Measurements from ENCODE around the gene SYT1.

SYT1 gene

GRCh38 chr12:78970041-78970440 lies 105.5 kb downstream of the SYT1 start (continued):
- TF ChIP-seq KLF16 (tag by site-specific recombination; IDR thresholded peaks at IDR 0.05) = no peak
- TF ChIP-seq ZNF580 (tag by site-specific recombination; IDR thresholded peaks at IDR 0.05) = no peak
- TF ChIP-seq ZNF629 (tag by site-specific recombination; IDR thresholded peaks at IDR 0.05) = no peak
- TF ChIP-seq ZSCAN4 (tag by site-specific recombination; IDR thresholded peaks at IDR 0.05) = no peak
- no peak for TF ChIP-seq KLF17 (tag by site-specific recombination; IDR thresholded peaks at IDR 0.05)

GRCh38 chr12:78977304-78977867 lies 112.8 kb downstream of the SYT1 start:
- CTCF ChIA-PET = no interaction called here
- no peak for TF ChIP-seq TRIM28 (IDR thresholded peaks at IDR 0.05; ENCODE audit: borderline replicate concordance, low read length)
- no peak for TF ChIP-seq AEBP2 (tag by site-specific recombination; IDR thresholded peaks at IDR 0.05; ENCODE audit: borderline replicate concordance)
- TF ChIP-seq YY2 (tag by site-specific recombination; IDR thresholded peaks at IDR 0.05) = no peak
- TF ChIP-seq ZNF707 (tag by site-specific recombination; IDR thresholded peaks at IDR 0.05) = no peak
- no peak for TF ChIP-seq ZNF146 (tag by site-specific recombination; IDR thresholded peaks at IDR 0.05)
- no peak for TF ChIP-seq ZNF157 (tag by site-specific recombination; IDR thresholded peaks at IDR 0.05)
- TF ChIP-seq REPIN1 (tag by site-specific recombination; IDR thresholded peaks at IDR 0.05; ENCODE audit: low read depth) = no peak
- TF ChIP-seq KLF8 (tag by site-specific recombination; IDR thresholded peaks at IDR 0.05) = no peak
- no peak for TF ChIP-seq ZNF2 (tag by site-specific recombination; IDR thresholded peaks at IDR 0.05)
- no peak for TF ChIP-seq ATF2 (tag by site-specific recombination; IDR thresholded peaks at IDR 0.05; ENCODE audit: low read depth)
- no peak for TF ChIP-seq ZNF350 (tag by site-specific recombination; IDR thresholded peaks at IDR 0.05)
- TF ChIP-seq ZSCAN5A (tag by site-specific recombination; IDR thresholded peaks at IDR 0.05) = no peak
- no peak for TF ChIP-seq ZNF449 (tag by site-specific recombination; IDR thresholded peaks at IDR 0.05)
- no peak for TF ChIP-seq ZBTB7A (tag by site-specific recombination; IDR thresholded peaks at IDR 0.05; ENCODE audit: low read depth)
- TF ChIP-seq ZNF214 (tag by site-specific recombination; IDR thresholded peaks at IDR 0.05; ENCODE audit: borderline replicate concordance) = no peak
- TF ChIP-seq SCRT2 (tag by site-specific recombination; IDR thresholded peaks at IDR 0.05) = no peak
- TF ChIP-seq ZNF398 (tag by site-specific recombination; IDR thresholded peaks at IDR 0.05) = no peak
- TF ChIP-seq ZNF701 (tag by site-specific recombination; IDR thresholded peaks at IDR 0.05) = no peak
- no peak for TF ChIP-seq ZBTB6 (tag by site-specific recombination; IDR thresholded peaks at IDR 0.05)
- Histone ChIP-seq H3K4me1 (ENCODE audit: control insufficient read depth, insufficient read depth, low read length) (no peaks in the 10 kb centered on the region), H3K27ac (ENCODE audit: extremely low read depth, low read depth, low read length) (no peak overlapping the region), H3K36me3 (ENCODE audit: control insufficient read depth in 2 of 2, insufficient read depth in 1 of 2, low read length in 2 of 2) (no peaks in the 10 kb centered on the region), H3K4me3 (ENCODE audit: low read depth, low read length) (no peak overlapping the region), H3K9me3 (ENCODE audit: control insufficient read depth, insufficient read depth, low read depth, low read length) (no peaks in the 10 kb centered on the region)
- POLR2A ChIA-PET = no interaction called here

Measured in HEK293 (cell line).